MG63 (cell line): ENCODE results near the gene CARTPT. TPM values are rescaled to one million over a fixed set of nuclear protein-coding genes. Genes with fewer than 3 reads are reported as not detected.

Source experiments
- DNase-seq: peaks from one replicate; pipeline ENCODE4 v3.0.0-alpha.2; 2020
- H3K27me3 ChIP-seq: fragments of 250-450 bp; sonication (Bioruptor Pico); 2 replicates; pipeline ENCODE4 v1.5.1; 2020; ENCODE audit warnings: mild to moderate bottlenecking, moderate library complexity
- H3K36me3 ChIP-seq: fragments of 250-450 bp; sonication (Bioruptor Pico); 2 replicates; pipeline ENCODE4 v1.5.1; 2020; ENCODE audit warnings: mild to moderate bottlenecking, moderate library complexity
- H3K4me3 ChIP-seq: fragments of 250-450 bp; sonication (Bioruptor Pico); 2 replicates; pipeline ENCODE4 v1.5.1; 2020; ENCODE audit warnings: mild to moderate bottlenecking, moderate library complexity
- H3K9me3 ChIP-seq: fragments of 250-450 bp; sonication (Bioruptor Pico); 2 replicates; pipeline ENCODE4 v1.5.1; 2020; ENCODE audit warnings: mild to moderate bottlenecking, moderate library complexity
- total RNA-seq: library from RNA; depleted of rRNA; stranded (reverse); fragments of >200 nt; shearing (Covaris generic); gene quantifications from 2 replicates; pipeline ENCODE4 v1.2.3, GENCODE V29; 2014; ENCODE audit warnings: low replicate concordance; rRNA removed

Gene CARTPT
- total RNA-seq, 1 experiment from 2014 or later: not detected

- Histone ChIP-seq H3K4me3 (no peak overlapping the region), H3K9me3 (no peaks in the 10 kb centered on the region), H3K27me3 (no peaks in the 10 kb centered on the region), H3K36me3 (no peaks in the 10 kb centered on the region)
- peak; percentile 75 for DNase-seq
Measured at GRCh38 chr5:71757590-71758543, 38.8 kb downstream of the CARTPT start.

GRCh38 chr5:71762826-71763225 is 43.8 kb downstream of the CARTPT start:
- no peaks in the 10 kb centered on the region for H3K9me3 ChIP-seq
- no peak for DNase-seq
- no peaks in the 10 kb centered on the region for H3K27me3 ChIP-seq
- H3K36me3 ChIP-seq: no peaks in the 10 kb centered on the region
- no peak overlapping the region for H3K4me3 ChIP-seq

- no peak overlapping the region for H3K4me3 ChIP-seq
- H3K27me3 ChIP-seq: no peaks in the 10 kb centered on the region
- no peaks in the 10 kb centered on the region for H3K36me3 ChIP-seq
- no peak for DNase-seq
- no peaks in the 10 kb centered on the region for H3K9me3 ChIP-seq
Measured at GRCh38 chr5:71767661-71768060, 48.6 kb downstream of the CARTPT start.

- Histone ChIP-seq H3K9me3 (no peaks in the 10 kb centered on the region), H3K27me3 (no peaks in the 10 kb centered on the region), H3K36me3 (no peaks in the 10 kb centered on the region), H3K4me3 (no peak overlapping the region)
- DNase-seq: no peak
Measured at GRCh38 chr5:71769287-71769686, 50.2 kb downstream of the CARTPT start.

GRCh38 chr5:71770381-71770780 is 51.3 kb downstream of the CARTPT start:
- no peak for DNase-seq
- Histone ChIP-seq H3K27me3 (no peaks in the 10 kb centered on the region), H3K4me3 (no peak overlapping the region), H3K9me3 (no peaks in the 10 kb centered on the region), H3K36me3 (no peaks in the 10 kb centered on the region)

Other genes starting within 250 kb of the CARTPT start
- 31.9 and 78.4 TPM in 2 replicates for gene MCCC2, start 131.9 kb upstream of the CARTPT start, total RNA-seq